Adrenal gland (tissue), 12 donors: ENCODE measurements around the gene QRICH2. TPM values are rescaled to one million over a fixed set of nuclear protein-coding genes. Genes with fewer than 3 reads are reported as not detected.

Source experiments
- DNase-seq, 7 donors: peaks; one replicate each; pipeline ENCODE4 v3.0.0-alpha.2; 2019 to 2020
- H3K27ac ChIP-seq, 5 donors: fragments of 200-600 bp; sonication (generic) in 4 of 5; 1 replicate in 3 of 5; 2 replicates in 2 of 5; pipeline versions ENCODE4 v1.5.1 to v1.8.0; 2016 to 2020; ENCODE audit warnings: mild to moderate bottlenecking in 1 of 5
- H3K27me3 ChIP-seq: fragments of 200-600 bp; 2 replicates; pipeline ENCODE4 v1.8.0; 2021
- H3K36me3 ChIP-seq, 2 donors: fragments of 200-600 bp; replicated peaks in 1 of 2; 1 replicate in 1 of 2; 2 replicates in 1 of 2; pipeline versions ENCODE4 v1.5.1 to v1.8.0; 2018 to 2022
- H3K4me1 ChIP-seq, 2 donors: fragments of 200-600 bp; replicated peaks in 1 of 2; 1 replicate in 1 of 2; 2 replicates in 1 of 2; pipeline versions ENCODE4 v1.5.1 to v1.8.0; 2018 to 2021
- H3K4me3 ChIP-seq, 4 donors: fragments of 200-600 bp; sonication (generic) in 3 of 4; one replicate each; pipeline ENCODE4 v1.5.1; 2016 to 2018
- H3K9me3 ChIP-seq, 3 donors: fragments of 200-600 bp; sonication (generic) in 1 of 3; replicated peaks in 1 of 3; 1 replicate in 2 of 3; 2 replicates in 1 of 3; pipeline versions ENCODE4 v1.5.1 to v1.8.0; 2016 to 2021
- CTCF ChIP-seq, 6 experiments: fragments of 450-650 bp in 4 of 6; fragments of 200-600 bp in 2 of 6; sonication (generic) in 1 of 6; IDR thresholded peaks; 1 replicate in 5 of 6; 2 replicates in 1 of 6; pipeline versions ENCODE4 v1.5.1 to v1.8.0; 2016 to 2021; ENCODE audit warnings: antibody characterized with exemption in 6 of 6, mild to moderate bottlenecking in 2 of 6, moderate library complexity in 1 of 6
- POLR2A ChIP-seq, 2 donors: fragments of 450-650 bp; IDR thresholded peaks; one replicate each; pipeline ENCODE4 v1.6.1; 2017; ENCODE audit warnings: antibody characterized with exemption in 2 of 2, mild to moderate bottlenecking in 2 of 2, moderate library complexity in 1 of 2
- WGBS, 4 donors: extraction: QIAGEN DNeasy Blood & Tissue Kit in 2 of 4; methylation state at CpG; one replicate each; pipeline versions ENCODE4 v1.1.5 to v1.1.7; 2013 to 2017; 5-methylcytosine and 5-hydroxymethylcytosine counted together
- intact Hi-C, 2 donors: fragments of 100-400 bp; cut with DNase I; formaldehyde crosslinking; loops; one replicate each; pipeline versions ENCODE4 v1.14.1 to v1.15.0; 2022 to 2023
- polyA plus RNA-seq, 3 donors: library from polyadenylated mRNA; stranded (reverse); fragments of 200-250 nt in 2 of 3; fragments of 350-450 nt in 1 of 3; fragmentation: Illumina TruSeq in 1 of 3; extraction: RNeasy Lipid Tissue Mini Kit (QIAGEN cat#74804) in 1 of 3; gene quantifications; one replicate each; pipeline ENCODE4 v1.2.3, GENCODE V29; 2013 to 2014
- total RNA-seq, 9 donors: library from RNA; depleted of rRNA in 4 of 9; stranded (reverse); fragments of >200 nt in 4 of 9; fragments of 120-200 nt in 1 of 9; fragmentation: NEBNext Ultra II Directional in 1 of 9; extraction: Animal tissue kit (Norgen Biotek cat#: 25700) in 1 of 9; gene quantifications; one replicate each; pipeline versions ENCODE4 v1.1.0 to v1.2.4, GENCODE V29; 2013 to 2023
- donor health status: healthy with polysubstance abuse.
- donor health status: Bipolar disorder and iron deficiency.
- donor health status: DM: yes; HTN: yes; CAD: no.
- donor health status: DM: no; HTN: no; CAD: no.
- donor health status: DM: no; HTN: no; CAD: no.
- donor health status: DM: yes; HTN: yes; CAD: no.

Gene QRICH2
- total and polyA plus RNA-seq, 12 donors, result 0.09 to 14.2 (median 1.4) TPM

- no peak for DNase-seq
- Histone ChIP-seq H3K9me3 (no peaks in the 10 kb centered on the region), H3K36me3 (no peaks in the 10 kb centered on the region), H3K27me3 (no peaks in the 10 kb centered on the region), H3K4me3 (no peak overlapping the region), H3K4me1 (no peaks in the 10 kb centered on the region), H3K27ac (no peak overlapping the region)
- intact Hi-C loops, result no loop called here
- 86 to 95% (median 91%) methylated on average over 4 to 7 of the region's 7 CpGs for WGBS, 4 donors
- TF ChIP-seq POLR2A (IDR thresholded peaks at IDR 0.05) (no peak), CTCF (IDR thresholded peaks at IDR 0.05) (no peak)
These were observed 15.0 kb downstream of the QRICH2 start for GRCh38 chr17:76293106-76293505.

GRCh38 chr17:76292567-76292966 is 15.5 kb downstream of the QRICH2 start:
- DNase-seq, result no peak
- TF ChIP-seq POLR2A (IDR thresholded peaks at IDR 0.05) (no peak), CTCF (IDR thresholded peaks at IDR 0.05) (no peak)
- WGBS, 4 donors, result 95 to 100% (median 99%) methylated on average over 1 to 4 of the region's 4 CpGs; no CpG with 5 or more reads in 1 of the 4 donors
- H3K4me3 ChIP-seq, result no peak overlapping the region
- no peak overlapping the region for H3K27ac ChIP-seq
- H3K9me3 ChIP-seq, result no peaks in the 10 kb centered on the region
- no peaks in the 10 kb centered on the region for H3K4me1 ChIP-seq
- H3K27me3 ChIP-seq, result no peaks in the 10 kb centered on the region
- intact Hi-C loops, result no loop called here
- no peaks in the 10 kb centered on the region for H3K36me3 ChIP-seq

- Histone ChIP-seq H3K9me3 (no peaks in the 10 kb centered on the region), H3K36me3 (no peaks in the 10 kb centered on the region), H3K27me3 (no peaks in the 10 kb centered on the region), H3K27ac (no peak overlapping the region), H3K4me3 (no peak overlapping the region), H3K4me1 (peaks cover 0 to 5% of the 10 kb centered on the region in 2 donors)
- 75 to 83% (median 80%) methylated on average over 3 to 23 of the region's 23 CpGs for WGBS, 4 donors
- intact Hi-C loops, result no loop called here
- TF ChIP-seq CTCF (IDR thresholded peaks at IDR 0.05) (no peak), POLR2A (IDR thresholded peaks at IDR 0.05) (no peak)
- no peak for DNase-seq
These were observed 26.3 kb downstream of the QRICH2 start for GRCh38 chr17:76281573-76282371.

GRCh38 chr17:76280650-76281049 is 27.4 kb downstream of the QRICH2 start:
- no peaks in the 10 kb centered on the region for H3K9me3 ChIP-seq
- no peaks in the 10 kb centered on the region for H3K36me3 ChIP-seq
- intact Hi-C loops, result no loop called here
- no peak for DNase-seq
- H3K27me3 ChIP-seq, result no peaks in the 10 kb centered on the region
- 75 to 92% (median 88%) methylated on average over 12 to 15 of the region's 15 CpGs for WGBS, 4 donors
- no peak overlapping the region for H3K4me3 ChIP-seq
- no peak overlapping the region for H3K27ac ChIP-seq
- TF ChIP-seq CTCF (IDR thresholded peaks at IDR 0.05), result no peak
- TF ChIP-seq POLR2A (IDR thresholded peaks at IDR 0.05), result no peak
- H3K4me1 ChIP-seq, result peaks cover 0 to 5% of the 10 kb centered on the region in 2 donors
